Gastroesophageal sphincter (tissue), 3 donors: ENCODE data around the gene NOXO1.
"Not testable (repeated sequence)": the region's sequence is repeated elsewhere in the genome, so short reads cannot be mapped to it uniquely, and the experiment has no call there.

Experiments
- CTCF ChIP-seq, 4 experiments: fragments of 200-600 bp in 2 of 4; fragments of 450-650 bp in 2 of 4; sonication (generic) in 1 of 4; IDR thresholded peaks; one replicate each; pipeline ENCODE4 v1.5.1; 2017 to 2019; ENCODE audit warnings: antibody characterized with exemption in 4 of 4, mild to moderate bottlenecking in 2 of 4, moderate library complexity in 2 of 4
- POLR2A ChIP-seq, 2 donors: fragments of 450-650 bp; IDR thresholded peaks; one replicate each; pipeline ENCODE4 v1.6.1; 2017; ENCODE audit warnings: antibody characterized with exemption in 2 of 2, mild to moderate bottlenecking in 2 of 2, moderate library complexity in 1 of 2
- POLR2AphosphoS5 ChIP-seq: sonication (generic); formaldehyde crosslinking; IDR thresholded peaks from one replicate; pipeline ENCODE4 v1.6.1; 2017; ENCODE audit warnings: antibody characterized with exemption

GRCh38 chr16:1939833-1940232, 41.4 kb downstream of the NOXO1 start:
- not testable (repeated sequence) for TF ChIP-seq POLR2A (IDR thresholded peaks at IDR 0.05); CTCF (IDR thresholded peaks at IDR 0.05); POLR2AphosphoS5
